ENCODE measurements around the gene WDR64. TPM values are rescaled to one million over a fixed set of nuclear protein-coding genes. Genes with fewer than 3 reads are reported as not detected.

Gene WDR64
- total and polyA plus RNA-seq, 2 of the 13 experiments (the other 11 are each of a cell fraction or from before 2014, with no cell fraction given), result not detected

- TF ChIP-seq ZSCAN5A (CRISPR knock-in tag; IDR thresholded peaks at IDR 0.05; ENCODE audit: borderline replicate concordance) (peak; percentile 76; the same call in 1 of the 2 replicates), ZNF773 (CRISPR knock-in tag; IDR thresholded peaks at IDR 0.05; ENCODE audit: borderline replicate concordance) (0 out of 2 replicates have a peak, but pooled peaks have one; percentile 19), BRF2 (CRISPR knock-in tag; IDR thresholded peaks at IDR 0.05) (no peak), ZBTB34 (CRISPR knock-in tag; IDR thresholded peaks at IDR 0.05) (no peak), ZGPAT (CRISPR knock-in tag; IDR thresholded peaks at IDR 0.05) (peak; percentile 62; the same call in 1 of the 2 replicates), TARDBP (CRISPR knock-in tag; IDR thresholded peaks at IDR 0.05) (peak; percentile 31; the same call in 1 of the 2 replicates), THAP8 (CRISPR knock-in tag; IDR thresholded peaks at IDR 0.05; ENCODE audit: borderline replicate concordance) (no peak), CERS6 (CRISPR knock-in tag; IDR thresholded peaks at IDR 0.05) (no peak), MLLT10 (CRISPR knock-in tag; IDR thresholded peaks at IDR 0.05) (no peak), HES4 (CRISPR knock-in tag; IDR thresholded peaks at IDR 0.05; ENCODE audit: borderline replicate concordance) (no peak), LRRFIP1 (CRISPR knock-in tag; conservative IDR thresholded peaks at IDR 0.05) (no peak)
Measured at GRCh38 chr1:241640149-241640866, 11.8 kb upstream of the WDR64 start, which contains the start of the genes CHML and OPN3 (continued).
